ENCODE data around the gene FSIP1. TPM values are rescaled to one million over a fixed set of nuclear protein-coding genes. Genes with fewer than 3 reads are reported as not detected.

FSIP1 gene
- total RNA-seq, 1 donor from 2014 or later: 0.54 TPM

GRCh38 chr15:39719109-39719508 is 63.5 kb downstream of the FSIP1 start:
- no peak for TF ChIP-seq CTCF (IDR thresholded peaks at IDR 0.05)
- peaks cover 16% of the 10 kb centered on the region for H3K4me1 Mint-ChIP-seq (ENCODE audit: unreplicated experiment)

GRCh38 chr15:39717134-39717533 is 65.5 kb downstream of the FSIP1 start:
- no peaks in the 10 kb centered on the region for H3K9me3 Mint-ChIP-seq (ENCODE audit: unreplicated experiment)
- H3K4me1 Mint-ChIP-seq (ENCODE audit: unreplicated experiment): peaks cover 13% of the 10 kb centered on the region
- DNase-seq (ENCODE audit: extremely low spot score, unreplicated experiment): no peak
- no peak overlapping the region for H3K4me3 Mint-ChIP-seq (ENCODE audit: unreplicated experiment)
- H3K27me3 Mint-ChIP-seq (ENCODE audit: unreplicated experiment): no peaks in the 10 kb centered on the region
- H3K27ac Mint-ChIP-seq (ENCODE audit: unreplicated experiment): no peak overlapping the region
- TF ChIP-seq CTCF (IDR thresholded peaks at IDR 0.05): no peak
- H3K36me3 Mint-ChIP-seq (ENCODE audit: unreplicated experiment): peaks cover 2% of the 10 kb centered on the region

More at GRCh38 chr15:39719109-39719508, 63.5 kb downstream of the FSIP1 start:
- Mint-ChIP-seq H3K27ac (ENCODE audit: unreplicated experiment) (no peak overlapping the region), H3K27me3 (ENCODE audit: unreplicated experiment) (no peaks in the 10 kb centered on the region), H3K9me3 (ENCODE audit: unreplicated experiment) (no peaks in the 10 kb centered on the region), H3K36me3 (ENCODE audit: unreplicated experiment) (peaks cover 2% of the 10 kb centered on the region), H3K4me3 (ENCODE audit: unreplicated experiment) (no peak overlapping the region)
- no peak for DNase-seq (ENCODE audit: extremely low spot score, unreplicated experiment)

GRCh38 chr15:39714251-39714650 is 68.4 kb downstream of the FSIP1 start:
- DNase-seq (ENCODE audit: extremely low spot score, unreplicated experiment): no peak
- no peaks in the 10 kb centered on the region for H3K9me3 Mint-ChIP-seq (ENCODE audit: unreplicated experiment)
- H3K4me1 Mint-ChIP-seq (ENCODE audit: unreplicated experiment): no peaks in the 10 kb centered on the region
- H3K4me3 Mint-ChIP-seq (ENCODE audit: unreplicated experiment): no peak overlapping the region
- no peak for TF ChIP-seq CTCF (IDR thresholded peaks at IDR 0.05)
- H3K27me3 Mint-ChIP-seq (ENCODE audit: unreplicated experiment): no peaks in the 10 kb centered on the region
- no peak overlapping the region for H3K27ac Mint-ChIP-seq (ENCODE audit: unreplicated experiment)
- peaks cover 2% of the 10 kb centered on the region for H3K36me3 Mint-ChIP-seq (ENCODE audit: unreplicated experiment)

GRCh38 chr15:39713846-39714245 is 68.8 kb downstream of the FSIP1 start:
- DNase-seq (ENCODE audit: extremely low spot score, unreplicated experiment): no peak
- no peak overlapping the region for H3K4me3 Mint-ChIP-seq (ENCODE audit: unreplicated experiment)

GRCh38 chr15:39710681-39711080 is 72.0 kb downstream of the FSIP1 start:
- no peak for DNase-seq (ENCODE audit: extremely low spot score, unreplicated experiment)
- TF ChIP-seq CTCF (IDR thresholded peaks at IDR 0.05): no peak
- Mint-ChIP-seq H3K27me3 (ENCODE audit: unreplicated experiment) (no peaks in the 10 kb centered on the region), H3K36me3 (ENCODE audit: unreplicated experiment) (no peaks in the 10 kb centered on the region), H3K27ac (ENCODE audit: unreplicated experiment) (no peak overlapping the region), H3K9me3 (ENCODE audit: unreplicated experiment) (no peaks in the 10 kb centered on the region), H3K4me3 (ENCODE audit: unreplicated experiment) (no peak overlapping the region), H3K4me1 (ENCODE audit: unreplicated experiment) (no peaks in the 10 kb centered on the region)

More at GRCh38 chr15:39713846-39714245, 68.8 kb downstream of the FSIP1 start:
- Mint-ChIP-seq H3K36me3 (ENCODE audit: unreplicated experiment) (peaks cover 2% of the 10 kb centered on the region), H3K27ac (ENCODE audit: unreplicated experiment) (no peak overlapping the region), H3K9me3 (ENCODE audit: unreplicated experiment) (no peaks in the 10 kb centered on the region), H3K4me1 (ENCODE audit: unreplicated experiment) (no peaks in the 10 kb centered on the region), H3K27me3 (ENCODE audit: unreplicated experiment) (no peaks in the 10 kb centered on the region)
- no peak for TF ChIP-seq CTCF (IDR thresholded peaks at IDR 0.05)

All from osteocyte (in vitro differentiated cells).